ENCODE measurements around the gene HLA-C. TPM values are rescaled to one million over a fixed set of nuclear protein-coding genes. Genes with fewer than 3 reads are reported as not detected.

HLA-C gene
- total RNA-seq (2021; fragmentation: NEBNext Ultra II Directional; extraction: Animal tissue kit (Norgen Biotek cat#: 25700)), result 100 to 1,000 TPM in 4 of 6 experiments, 10 to 100 TPM in 2; 88.7 to 148 (median 125) TPM
- long read RNA-seq, transcript HLA-C-208 (6 exons, 1,880 nt), result minor isoform, 12 of 288 reads
- long read RNA-seq, transcript HLA-C-201 (8 exons, 1,536 nt), result major isoform, 198 of 288 reads
- long read RNA-seq, partial matches to known transcripts, result 8 of 288 reads
- long read RNA-seq, other reads (novel, unspliced or antisense), result 70 of 288 reads

GRCh38 chr6:31271641-31272357, at the start of gene HLA-C:
TSS of gene HLA-C (minus strand) at chr6:31272092. CDS start at chr6:31272071, 21 bp downstream.
- H3K36me3 Mint-ChIP-seq (ENCODE audit: low read depth), result no peaks in the 10 kb centered on the region
- H3K27ac Mint-ChIP-seq, result peak within 1 kb of the TSS; percentile 80
- peaks cover 20% of the 10 kb centered on the region for H3K4me1 Mint-ChIP-seq (ENCODE audit: low read depth)
- no peaks in the 10 kb centered on the region for H3K9me3 Mint-ChIP-seq
- no peak for TF ChIP-seq CTCF (IDR thresholded peaks at IDR 0.05)
- peak; percentile 92 for DNase-seq
- peaks cover 13% of the 10 kb centered on the region for H3K27me3 Mint-ChIP-seq (ENCODE audit: insufficient read depth)
- H3K4me3 Mint-ChIP-seq, result peak within 1 kb of the TSS; percentile 89

GRCh38 chr6:31321005-31321707, 49.3 kb upstream of the HLA-C start:
- H3K36me3 Mint-ChIP-seq (ENCODE audit: low read depth), result no peaks in the 10 kb centered on the region
- no peak overlapping the region for H3K27ac Mint-ChIP-seq
- no peaks in the 10 kb centered on the region for H3K4me1 Mint-ChIP-seq (ENCODE audit: low read depth)
- peaks cover 19% of the 10 kb centered on the region for H3K27me3 Mint-ChIP-seq (ENCODE audit: insufficient read depth)
- no peak for TF ChIP-seq CTCF (IDR thresholded peaks at IDR 0.05)
- DNase-seq, result no peak
- H3K9me3 Mint-ChIP-seq, result peaks cover 5% of the 10 kb centered on the region; the same call in 1 of the 2 replicates
- no peak overlapping the region for H3K4me3 Mint-ChIP-seq

DNA sequence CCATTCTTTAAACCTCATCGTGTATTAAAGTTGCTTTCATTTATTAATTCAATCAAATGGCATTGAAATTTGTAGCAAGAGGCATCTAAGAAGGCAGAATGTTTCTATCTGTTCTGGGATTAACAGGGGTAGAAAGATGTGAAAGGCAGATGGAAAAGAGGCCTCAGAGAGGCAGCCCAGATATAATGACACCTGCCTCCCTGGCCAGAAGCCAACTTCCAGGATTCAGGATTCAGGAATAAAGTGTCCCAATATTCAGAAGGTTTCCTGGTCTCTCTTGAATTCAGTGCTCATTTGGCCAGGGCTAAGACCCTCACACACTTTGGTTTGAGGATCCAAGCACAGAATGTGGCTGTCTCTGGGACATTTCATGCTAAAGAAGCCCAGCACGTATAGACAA, 45.1 kb upstream of the HLA-C start:
- H3K36me3 Mint-ChIP-seq (ENCODE audit: low read depth), result no peaks in the 10 kb centered on the region
- peaks cover 24% of the 10 kb centered on the region for H3K27me3 Mint-ChIP-seq (ENCODE audit: insufficient read depth)
- no peak overlapping the region for H3K4me3 Mint-ChIP-seq
- no peaks in the 10 kb centered on the region for H3K9me3 Mint-ChIP-seq
- H3K4me1 Mint-ChIP-seq (ENCODE audit: low read depth), result no peaks in the 10 kb centered on the region
- no peak for TF ChIP-seq CTCF (IDR thresholded peaks at IDR 0.05)
- H3K27ac Mint-ChIP-seq, result no peak overlapping the region
- DNase-seq, result no peak

DNA sequence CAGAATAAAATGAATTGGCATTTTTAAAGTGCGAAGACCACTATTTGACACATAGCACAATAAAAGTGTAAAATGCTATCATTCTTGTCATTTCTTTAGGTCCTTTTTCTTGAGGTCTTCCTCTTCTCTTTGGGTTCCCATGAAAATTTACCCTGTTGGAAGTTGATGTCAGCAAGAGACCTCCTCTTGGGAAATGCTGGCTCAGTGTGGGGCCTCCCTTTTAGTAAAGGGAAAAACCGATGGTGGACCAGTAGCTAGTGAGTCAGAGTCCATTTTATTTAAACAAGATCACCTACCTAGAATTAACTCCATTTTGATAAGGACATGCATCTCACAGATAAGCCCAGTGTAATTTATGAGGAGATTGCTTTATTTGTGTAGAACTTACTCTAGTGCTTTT, 37.7 kb upstream of the HLA-C start:
- no peak for TF ChIP-seq CTCF (IDR thresholded peaks at IDR 0.05)
- Mint-ChIP-seq H3K27ac (no peak overlapping the region), H3K36me3 (ENCODE audit: low read depth) (no peaks in the 10 kb centered on the region), H3K9me3 (no peaks in the 10 kb centered on the region), H3K4me1 (ENCODE audit: low read depth) (no peaks in the 10 kb centered on the region), H3K4me3 (no peak overlapping the region), H3K27me3 (ENCODE audit: insufficient read depth) (peaks cover 39% of the 10 kb centered on the region)
- DNase-seq, result no peak

- Mint-ChIP-seq H3K9me3 (no peaks in the 10 kb centered on the region), H3K4me1 (ENCODE audit: low read depth) (no peaks in the 10 kb centered on the region), H3K36me3 (ENCODE audit: low read depth) (no peaks in the 10 kb centered on the region), H3K4me3 (no peak overlapping the region), H3K27me3 (ENCODE audit: insufficient read depth) (peaks cover 43% of the 10 kb centered on the region), H3K27ac (no peak overlapping the region)
- no peak for DNase-seq
- TF ChIP-seq CTCF (IDR thresholded peaks at IDR 0.05), result no peak
Measured at GRCh38 chr6:31308845-31309175, 36.9 kb upstream of the HLA-C start.

All from HFFc6 (cell line).